ENCODE results near the gene EEF1A1.
"Not testable (repeated sequence)": the region's sequence is repeated elsewhere in the genome, so short reads cannot be mapped to it uniquely, and the experiment has no call there.

The EEF1A1 gene

GRCh38 chr6:73520688-73521350 is at the start of gene EEF1A1:
Gene EEF1A1, minus strand, starts transcription at chr6:73521032. Its CDS starts 1,006 bp downstream, at chr6:73520026.
- DNase-seq: peak; percentile 100

GRCh38 chr6:73569121-73569520 is 48.3 kb upstream of the EEF1A1 start:
- no peak for DNase-seq

GRCh38 chr6:73566954-73567591 is 46.2 kb upstream of the EEF1A1 start:
- no peak for DNase-seq

- DNase-seq: not testable (repeated sequence)
These were observed 45.6 kb upstream of the EEF1A1 start for GRCh38 chr6:73566486-73566871.

GRCh38 chr6:73565767-73566485 is 45.1 kb upstream of the EEF1A1 start:
- no peak for DNase-seq

- DNase-seq: no peak
These were observed 43.9 kb upstream of the EEF1A1 start for GRCh38 chr6:73564578-73565345.

- DNase-seq: no peak
These were observed 41.7 kb upstream of the EEF1A1 start for GRCh38 chr6:73562558-73562957.

GRCh38 chr6:73560853-73561407 is 40.1 kb upstream of the EEF1A1 start:
- no peak for DNase-seq

- DNase-seq: no peak
These were observed 39.4 kb upstream of the EEF1A1 start for GRCh38 chr6:73560182-73560732.

GRCh38 chr6:73559399-73559794 is 38.6 kb upstream of the EEF1A1 start:
- not testable (repeated sequence) for DNase-seq

- DNase-seq: no peak
These were observed 38.0 kb upstream of the EEF1A1 start for GRCh38 chr6:73558624-73559398.

- no peak for DNase-seq
These were observed 36.0 kb upstream of the EEF1A1 start for GRCh38 chr6:73556836-73557235.

- DNase-seq: not testable (repeated sequence)
These were observed 34.6 kb upstream of the EEF1A1 start for GRCh38 chr6:73555380-73555949.

- DNase-seq: not testable (repeated sequence)
These were observed 30.3 kb upstream of the EEF1A1 start for GRCh38 chr6:73551115-73551514.

- DNase-seq: no peak
These were observed 27.9 kb upstream of the EEF1A1 start for GRCh38 chr6:73548458-73549446.

- no peak for DNase-seq
These were observed 26.2 kb upstream of the EEF1A1 start for GRCh38 chr6:73547036-73547435.

- DNase-seq: no peak
These were observed 22.1 kb upstream of the EEF1A1 start for GRCh38 chr6:73542891-73543290.

- DNase-seq: not testable (repeated sequence)
These were observed 21.6 kb upstream of the EEF1A1 start for GRCh38 chr6:73542481-73542880.

GRCh38 chr6:73538116-73538779 is 17.4 kb upstream of the EEF1A1 start:
- no peak for DNase-seq

- no peak for DNase-seq
These were observed 16.8 kb upstream of the EEF1A1 start for GRCh38 chr6:73537677-73538076.
